Measurements from ENCODE around the gene GBP4.
"Not testable (repeated sequence)": the region's sequence is repeated elsewhere in the genome, so short reads cannot be mapped to it uniquely, and the experiment has no call there.

GBP4 gene

DNA sequence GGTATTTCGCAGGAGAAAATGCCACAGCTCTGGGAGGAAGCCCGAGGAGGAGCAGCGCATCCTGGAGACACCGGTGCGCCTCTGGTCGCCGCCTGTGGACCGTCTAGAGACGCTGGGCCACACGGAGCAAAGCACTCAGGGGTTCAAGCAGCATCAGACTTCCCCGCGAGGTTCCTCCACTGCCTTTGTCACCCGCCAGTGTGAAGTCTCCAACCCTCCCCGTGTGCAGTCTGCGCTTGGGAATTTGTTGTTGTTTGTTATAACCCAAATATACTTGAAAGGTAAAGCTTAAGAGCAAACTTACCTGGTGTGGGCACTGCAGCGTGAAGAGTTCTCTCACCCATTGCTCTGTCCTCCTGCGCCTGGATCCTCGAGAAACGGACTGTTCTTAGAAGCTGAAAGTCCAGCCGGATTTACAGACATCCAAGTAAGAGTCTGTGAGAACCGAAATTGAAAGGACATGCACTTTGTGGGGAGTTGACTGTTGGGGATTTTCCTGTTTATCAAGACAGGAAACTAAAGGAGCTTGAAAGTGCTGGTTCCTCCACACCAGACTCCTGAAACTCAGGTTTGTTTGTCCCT, at the start of gene GBP4:
TSS of gene GBP4 (minus strand) at position 452 of the 582 bp plus-strand sequence. CDS start at position 344, 108 bp downstream.
- peak; percentile 22 for DNase-seq (ENCODE audit: low read depth)

GRCh38 chr1:89243046-89243445, 44.3 kb upstream of the GBP4 start:
- DNase-seq (ENCODE audit: low read depth): no peak

- DNase-seq (ENCODE audit: low read depth): no peak
These were observed 22.6 kb upstream of the GBP4 start for GRCh38 chr1:89221341-89221740.

GRCh38 chr1:89219851-89220250, 21.1 kb upstream of the GBP4 start:
- DNase-seq (ENCODE audit: low read depth): not testable (repeated sequence)

DNA sequence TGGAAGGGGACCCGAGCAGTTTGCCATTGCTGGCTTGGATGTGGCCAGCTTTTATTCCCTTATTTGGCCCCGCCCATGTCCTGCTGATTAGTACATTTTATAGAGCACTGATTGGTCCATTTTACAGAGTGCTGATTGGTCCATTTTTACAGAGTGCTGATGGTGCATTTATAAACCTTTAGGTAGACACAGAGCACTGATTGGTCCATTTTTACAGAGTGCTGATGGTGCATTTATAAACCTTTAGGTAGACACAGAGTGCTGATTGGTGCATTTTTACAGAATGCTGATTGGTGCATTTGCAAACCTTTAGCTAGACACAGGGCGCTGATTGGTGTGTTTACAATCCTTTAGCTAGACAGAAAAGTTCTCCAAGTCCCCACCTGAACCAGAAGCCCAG, 20.2 kb upstream of the GBP4 start:
- not testable (repeated sequence) for DNase-seq (ENCODE audit: low read depth)

DNA sequence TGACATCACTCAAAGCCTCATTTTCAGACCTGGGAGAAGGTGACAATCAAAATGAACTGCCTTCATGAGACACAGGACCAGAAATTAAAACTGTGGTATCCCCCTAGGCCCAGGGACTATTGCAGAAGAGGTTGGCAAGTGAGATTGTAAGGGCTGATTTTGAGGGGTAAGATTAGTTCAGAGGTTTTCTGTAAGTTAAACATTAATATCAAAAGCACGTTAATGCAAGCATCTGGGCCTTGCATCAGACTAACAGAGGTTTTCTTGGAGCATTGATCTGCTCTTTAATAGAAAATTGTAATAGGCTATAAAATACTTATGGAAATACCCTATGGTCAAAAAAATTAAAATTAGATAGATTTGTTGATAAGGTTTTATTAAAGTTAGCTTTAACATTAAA, 14.6 kb upstream of the GBP4 start:
- no peak for DNase-seq (ENCODE audit: low read depth)

DNA sequence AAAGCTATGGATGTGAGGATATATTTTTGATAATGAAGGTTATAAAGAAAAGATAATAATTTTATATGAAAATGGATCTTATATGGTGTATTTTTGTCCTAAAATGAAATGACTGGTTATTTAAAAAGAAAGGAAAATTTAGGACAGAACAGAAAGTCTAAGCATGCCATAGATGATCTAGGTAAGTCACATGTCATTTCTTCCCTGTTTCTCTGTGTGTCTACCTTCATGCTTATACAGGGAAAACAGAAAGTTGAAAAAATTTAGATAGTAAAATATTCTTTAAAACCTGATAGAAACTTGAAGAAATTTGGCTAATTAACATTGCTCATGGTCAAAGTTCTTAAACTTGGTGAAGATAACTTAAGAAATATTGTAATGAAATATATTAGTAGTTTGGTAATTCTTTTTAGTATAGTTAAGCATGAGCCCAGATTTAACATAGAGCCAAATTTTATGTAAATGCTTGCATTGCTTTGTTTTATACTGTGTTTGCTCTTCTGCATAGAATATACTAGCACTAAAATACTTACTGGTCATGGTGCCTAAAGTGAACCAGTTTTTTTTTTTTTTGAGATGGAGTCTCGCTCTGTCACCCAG, 12.4 kb upstream of the GBP4 start:
- no peak for DNase-seq (ENCODE audit: low read depth)

GRCh38 chr1:89206373-89206772, 7.6 kb upstream of the GBP4 start:
- DNase-seq (ENCODE audit: low read depth): no peak

GRCh38 chr1:89203166-89203565, 4.4 kb upstream of the GBP4 start:
- DNase-seq (ENCODE audit: low read depth): no peak

- no peak for DNase-seq (ENCODE audit: low read depth)
These were observed 2.5 kb upstream of the GBP4 start for GRCh38 chr1:89201106-89201794.

DNA sequence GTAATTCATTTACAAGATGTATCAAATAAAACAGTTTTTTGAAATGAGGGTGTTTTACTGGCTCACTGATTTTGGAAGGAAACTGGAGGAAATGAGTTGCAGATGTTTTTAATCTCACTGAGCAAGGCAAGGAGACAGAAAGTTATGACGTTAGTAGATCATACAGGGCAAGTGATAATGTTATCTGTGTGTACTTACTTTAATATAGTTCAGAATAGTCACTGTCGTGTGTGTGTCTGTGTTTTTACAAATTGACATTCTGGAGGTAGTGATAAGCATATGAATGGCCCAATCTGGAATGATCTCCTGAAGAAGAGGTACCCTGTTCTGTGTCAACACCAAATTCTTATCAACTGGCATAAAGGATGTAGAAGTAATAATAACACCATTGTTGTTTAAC, 1.9 kb upstream of the GBP4 start:
- no peak for DNase-seq (ENCODE audit: low read depth)

- no peak for DNase-seq (ENCODE audit: low read depth)
These were observed 836 bp upstream of the GBP4 start for GRCh38 chr1:89199525-89200031.

DNA sequence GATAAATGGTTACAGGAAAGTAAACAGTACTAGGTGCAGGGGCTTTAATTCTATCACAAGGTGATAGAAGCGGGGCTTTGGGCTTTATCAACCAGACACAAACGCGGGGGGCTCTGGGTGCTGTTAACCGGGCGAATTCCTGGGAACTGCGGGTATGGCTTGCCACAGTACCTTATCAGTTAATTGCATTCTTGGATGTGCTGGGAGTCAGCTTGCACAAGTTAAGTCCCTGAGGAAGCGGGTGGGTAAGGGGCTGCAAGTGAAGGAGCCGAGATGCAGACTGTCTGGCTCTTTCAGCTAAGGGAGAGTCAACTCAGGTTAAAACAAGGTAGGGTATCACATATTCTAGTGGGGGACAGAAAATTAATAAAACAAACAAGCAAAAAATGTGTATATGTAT, 661 bp downstream of the GBP4 start:
- DNase-seq (ENCODE audit: low read depth): no peak

- DNase-seq (ENCODE audit: low read depth): no peak
These were observed 3.3 kb downstream of the GBP4 start for GRCh38 chr1:89195476-89195875.

- DNase-seq (ENCODE audit: low read depth): no peak
These were observed 7.4 kb downstream of the GBP4 start for GRCh38 chr1:89191314-89191713.

- DNase-seq (ENCODE audit: low read depth): no peak
These were observed 8.7 kb downstream of the GBP4 start for GRCh38 chr1:89190017-89190416.

DNA sequence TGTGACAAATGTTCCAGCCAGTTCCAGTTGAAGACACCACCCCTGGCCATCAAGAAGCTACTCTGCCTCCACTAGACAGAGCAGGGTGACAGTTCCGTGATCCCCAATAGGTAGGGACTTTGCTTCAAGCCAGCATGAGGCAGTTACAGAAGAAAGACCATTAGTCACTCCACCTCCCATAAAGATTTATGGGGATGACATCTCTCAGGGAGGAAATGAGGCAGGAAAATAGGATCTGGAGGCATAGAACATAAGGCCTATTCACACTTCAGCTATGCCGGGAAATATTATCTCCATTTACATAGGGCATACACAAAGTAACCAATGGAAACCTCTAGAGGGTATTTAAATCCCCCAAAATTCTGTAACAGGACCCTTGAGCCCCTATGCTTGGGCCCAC, 19.4 kb downstream of the GBP4 start:
- DNase-seq (ENCODE audit: low read depth): no peak

GRCh38 chr1:89176971-89177370, 21.8 kb downstream of the GBP4 start:
- DNase-seq (ENCODE audit: low read depth): no peak

DNA sequence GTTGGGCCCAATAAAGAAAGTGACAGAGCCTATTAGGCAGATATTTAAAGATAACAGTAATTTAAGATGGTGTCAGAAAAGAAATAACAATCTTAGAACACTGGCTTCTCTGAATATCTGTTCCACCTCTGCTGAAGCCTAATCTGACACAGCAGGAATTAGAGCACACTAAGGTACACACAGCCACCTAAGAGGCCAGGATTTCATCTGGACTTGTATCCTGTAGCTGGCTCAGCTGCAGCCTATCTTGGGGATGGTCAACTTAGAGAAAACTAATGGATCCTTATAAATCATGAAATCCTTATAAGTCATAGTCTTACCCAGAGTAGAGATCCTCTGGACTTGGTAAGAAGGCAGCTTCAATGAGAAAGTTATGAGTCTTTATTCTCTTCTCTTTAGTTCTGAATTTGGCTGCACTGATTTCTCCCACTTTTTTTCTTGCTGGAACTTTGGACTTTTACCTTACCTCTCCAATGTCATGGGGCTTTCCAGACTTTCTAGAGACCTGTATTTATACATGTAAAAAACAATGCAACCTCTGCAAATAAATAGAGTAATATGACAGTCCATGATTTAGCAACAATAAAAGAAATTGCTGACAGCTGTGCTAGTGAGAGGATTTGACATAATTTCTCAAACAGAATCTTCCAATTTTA, 23.0 kb downstream of the GBP4 start, which contains the start of gene GBP7:
TSS of gene GBP7 (minus strand) at position 403 of the 656 bp plus-strand sequence. CDS start 4,068 bp downstream, outside the sequence.
- DNase-seq (ENCODE audit: low read depth): no peak

DNA sequence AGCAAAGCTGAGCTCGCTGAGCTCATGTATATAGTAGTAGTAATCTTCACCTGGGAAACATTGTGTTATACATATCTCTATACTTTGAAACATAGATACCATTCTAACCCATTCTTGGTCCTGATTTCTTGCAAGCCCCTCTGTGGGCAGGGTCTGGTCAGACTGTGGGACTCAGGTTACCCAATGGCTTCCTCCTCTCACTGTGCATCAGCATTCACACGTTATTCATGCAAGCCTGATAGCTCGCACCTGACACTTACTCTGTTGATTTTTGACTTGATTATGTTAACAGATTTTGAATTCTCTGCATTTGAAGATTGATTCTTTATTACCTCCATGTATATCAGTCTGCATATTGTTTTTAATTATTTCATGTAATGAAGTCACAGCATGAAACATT, 24.3 kb downstream of the GBP4 start:
- no peak for DNase-seq (ENCODE audit: low read depth)

DNA sequence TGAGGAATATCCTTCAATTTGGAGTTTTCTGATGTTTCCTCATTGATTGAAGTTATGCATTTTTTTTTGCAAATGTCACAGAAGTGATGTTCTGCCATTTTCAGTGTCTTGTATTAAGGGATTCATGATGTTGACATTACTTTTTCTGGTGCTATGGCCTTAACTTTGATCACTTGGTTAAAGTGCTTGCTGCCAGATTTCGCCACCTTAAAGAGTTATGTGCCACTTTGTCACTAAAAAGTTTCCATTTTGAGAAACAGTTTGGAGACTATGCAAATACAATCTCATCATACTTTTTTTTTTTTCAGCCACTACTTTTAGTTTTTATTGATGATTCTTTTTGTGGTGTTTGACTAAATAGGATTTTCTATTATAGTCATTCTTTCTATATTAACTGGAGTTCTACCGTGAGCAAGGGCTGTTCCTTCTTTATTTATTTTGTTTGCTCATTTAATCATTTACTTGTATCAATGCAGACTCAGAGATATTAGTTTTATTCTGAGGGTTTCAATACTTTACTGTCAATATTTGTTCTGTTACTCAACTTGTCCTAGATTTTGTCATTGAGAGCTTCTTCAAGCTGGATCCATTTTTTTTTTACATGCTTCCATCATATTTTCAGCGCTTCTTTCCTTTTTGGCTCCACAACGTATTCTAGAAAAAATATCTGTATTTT, 26.1 kb downstream of the GBP4 start:
- no peak for DNase-seq (ENCODE audit: low read depth)

DNA sequence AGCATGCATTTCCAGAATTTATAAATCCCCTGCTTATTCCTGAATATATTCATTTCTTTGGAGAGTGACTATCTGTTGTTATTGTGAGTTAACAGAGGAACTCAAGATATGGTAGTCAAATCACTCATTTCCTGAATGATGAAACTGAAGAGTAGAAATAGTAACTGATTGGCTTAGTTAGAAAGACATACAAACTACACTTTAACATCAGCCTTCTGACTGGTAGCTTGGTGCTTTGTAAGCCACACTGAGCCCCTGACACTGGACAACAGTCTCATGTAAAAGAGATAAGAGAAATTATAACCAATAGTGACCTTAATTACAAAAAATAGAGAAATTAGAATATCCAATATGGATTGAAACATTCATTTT, 27.7 kb downstream of the GBP4 start:
- no peak for DNase-seq (ENCODE audit: low read depth)

Measured in stimulated activated CD8-positive, alpha-beta memory T cell treated with anti-CD3 and anti-CD28 coated beads, Interleukin-12 subunit alpha, Interleukin-12 subunit beta, amount 100 ng/mL, for 4 hours (primary cell).